Spleen (tissue), 7 donors: ENCODE measurements around the gene BMP6.

Experiments used
- CTCF ChIP-seq, 11 experiments: fragments of 200-600 bp in 7 of 11; fragments of 450-650 bp in 4 of 11; sonication (generic) in 4 of 11; IDR thresholded peaks in 8 of 11; conservative IDR thresholded peaks in 3 of 11; 1 replicate in 7 of 11; 2 replicates in 4 of 11; pipeline versions ENCODE4 v1.4.0 to v1.8.0; 2016 to 2021; ENCODE audit warnings: antibody characterized with exemption in 11 of 11, inconsistent platforms in 4 of 11, mild to moderate bottlenecking in 1 of 11
- POLR2A ChIP-seq, 3 donors: fragments of 450-650 bp; IDR thresholded peaks; one replicate each; pipeline ENCODE4 v1.5.1; 2017; ENCODE audit warnings: antibody characterized with exemption in 3 of 3, mild to moderate bottlenecking in 1 of 3
- donor health status: DM: no; HTN: no; CAD: no; lungs with moderate emphysema.
- donor health status: DM: no; HTN: no; CAD: no.
- donor health status: DM: no; HTN: no; CAD: no.

- TF ChIP-seq CTCF (IDR thresholded peaks at IDR 0.05 in 8 of 11, conservative IDR thresholded peaks at IDR 0.05 in 3 of 11) (no peak), POLR2A (IDR thresholded peaks at IDR 0.05) (no peak)
Measured at GRCh38 chr6:7805850-7806214, 79.9 kb downstream of the BMP6 start.
